GM21447 (cell line): ENCODE data around the gene MLIP.
"Not testable (repeated sequence)": the region's sequence is repeated elsewhere in the genome, so short reads cannot be mapped to it uniquely, and the experiment has no call there.

Source experiments
- ATAC-seq: cut with Tn5 transposase; IDR thresholded peaks from one replicate; pipeline ENCODE4 v1.9.1; 2021; ENCODE audit not compliant: unreplicated experiment

MLIP gene

GRCh38 chr6:54209983-54210382 is 98.7 kb downstream of the MLIP start:
- ATAC-seq = not testable (repeated sequence)

- ATAC-seq = no peak
Observed at GRCh38 chr6:54214286-54214685, 103.0 kb downstream of the MLIP start.

GRCh38 chr6:54216336-54216735 is 105.1 kb downstream of the MLIP start:
- ATAC-seq = no peak

- no peak for ATAC-seq
Observed at GRCh38 chr6:54217018-54217417, 105.8 kb downstream of the MLIP start.

- ATAC-seq = no peak
Observed at GRCh38 chr6:54222217-54222616, 111.0 kb downstream of the MLIP start.

GRCh38 chr6:54232703-54233102 is 121.5 kb downstream of the MLIP start:
- ATAC-seq = no peak

- ATAC-seq = no peak
Observed at GRCh38 chr6:54234539-54234938, 123.3 kb downstream of the MLIP start.

- no peak for ATAC-seq
Observed at GRCh38 chr6:54236984-54237383, 125.7 kb downstream of the MLIP start.

- ATAC-seq = no peak
Observed at GRCh38 chr6:54238396-54238795, 127.2 kb downstream of the MLIP start.

- no peak for ATAC-seq
Observed at GRCh38 chr6:54243699-54244098, 132.5 kb downstream of the MLIP start.

- no peak for ATAC-seq
Observed at GRCh38 chr6:54244430-54244829, 133.2 kb downstream of the MLIP start.

- no peak for ATAC-seq
Observed at GRCh38 chr6:54245265-54245664, 134.0 kb downstream of the MLIP start.

- ATAC-seq = no peak
Observed at GRCh38 chr6:54248319-54248718, 137.1 kb downstream of the MLIP start.

GRCh38 chr6:54248994-54249393 is 137.8 kb downstream of the MLIP start:
- ATAC-seq = no peak

- ATAC-seq = not testable (repeated sequence)
Observed at GRCh38 chr6:54249812-54250211, 138.6 kb downstream of the MLIP start.

GRCh38 chr6:54252496-54252895 is 141.3 kb downstream of the MLIP start:
- no peak for ATAC-seq

- ATAC-seq = no peak
Observed at GRCh38 chr6:54252916-54253315, 141.7 kb downstream of the MLIP start.

GRCh38 chr6:54254886-54255285 is 143.6 kb downstream of the MLIP start:
- ATAC-seq = no peak

GRCh38 chr6:54255886-54256285 is 144.6 kb downstream of the MLIP start:
- no peak for ATAC-seq

- no peak for ATAC-seq
Observed at GRCh38 chr6:54260025-54260424, 148.8 kb downstream of the MLIP start.

- ATAC-seq = no peak
Observed at GRCh38 chr6:54262499-54262898, 151.3 kb downstream of the MLIP start.

- ATAC-seq = no peak
Observed at GRCh38 chr6:54262971-54263370, 151.7 kb downstream of the MLIP start.

- ATAC-seq = no peak
Observed at GRCh38 chr6:54264581-54265272, 153.5 kb downstream of the MLIP start.
